ENCODE measurements around the gene MEI1. TPM values are rescaled to one million over a fixed set of nuclear protein-coding genes. Genes with fewer than 3 reads are reported as not detected.

MEI1 gene
- total and polyA plus RNA-seq, 2 experiments from 2014 or later, result 0.18 TPM; not detected in 1

- peaks cover 44% of the 10 kb centered on the region for H3K79me2 ChIP-seq
- WGBS (ENCODE audit: low lambda C conversion rate, missing lambda C conversion rate), result 2% methylated on average over 52 of the region's 52 CpGs
- H3K36me3 ChIP-seq (replicated peaks; ENCODE audit: insufficient read depth, low read depth), result no peaks in the 10 kb centered on the region
- H3K27ac ChIP-seq, result peak within 1 kb of the TSS; percentile 78
- peak within 1 kb of the TSS; percentile 97 for H3K4me2 ChIP-seq
- H4K20me1 ChIP-seq (ENCODE audit: insufficient read depth, poor library complexity, severe bottlenecking), result no peaks in the 10 kb centered on the region
- H3K9me3 ChIP-seq (ENCODE audit: low read depth), result no peaks in the 10 kb centered on the region
- TF ChIP-seq EZH2 (IDR thresholded peaks at IDR 0.05; ENCODE audit: borderline replicate concordance), result no peak
- no peak for TF ChIP-seq CTCF (IDR thresholded peaks at IDR 0.05; ENCODE audit: poor library complexity)
- no peak for TF ChIP-seq EZH2phosphoT487 (IDR thresholded peaks at IDR 0.05; ENCODE audit: low read depth, severe bottlenecking, unreplicated experiment)
- H3K4me1 ChIP-seq (ENCODE audit: insufficient read depth), result peaks cover 17% of the 10 kb centered on the region
- H3K4me3 ChIP-seq, result peak within 1 kb of the TSS; percentile 61
- DNase-seq (ENCODE audit: low spot score), result peak; percentile 94
- H2AFZ ChIP-seq, result peak within 1 kb of the TSS; percentile 89
- H3K9me2 ChIP-seq (replicated peaks; ENCODE audit: insufficient read depth), result no peaks in the 10 kb centered on the region
- H3K27me3 ChIP-seq, result no peaks in the 10 kb centered on the region
These were observed 101.2 kb downstream of the MEI1 start, which contains the start of gene CCDC134 for GRCh38 chr22:41800348-41801146. Gene CCDC134 (plus strand): TSS chr22:41800679. CDS start chr22:41808891, 8,212 bp downstream.

- peak overlapping the region; percentile 61 for H3K4me3 ChIP-seq
- H3K9me3 ChIP-seq (ENCODE audit: low read depth), result no peaks in the 10 kb centered on the region
- TF ChIP-seq EZH2 (IDR thresholded peaks at IDR 0.05; ENCODE audit: borderline replicate concordance), result no peak
- no peak for TF ChIP-seq EZH2phosphoT487 (IDR thresholded peaks at IDR 0.05; ENCODE audit: low read depth, severe bottlenecking, unreplicated experiment)
- TF ChIP-seq CTCF (IDR thresholded peaks at IDR 0.05; ENCODE audit: poor library complexity), result no peak
- H3K4me1 ChIP-seq (ENCODE audit: insufficient read depth), result peaks cover 17% of the 10 kb centered on the region
- H3K27me3 ChIP-seq, result no peaks in the 10 kb centered on the region
- DNase-seq (ENCODE audit: low spot score), result no peak
- H2AFZ ChIP-seq, result peak overlapping the region; percentile 77
- H3K27ac ChIP-seq, result peak overlapping the region; percentile 78
- H3K9me2 ChIP-seq (replicated peaks; ENCODE audit: insufficient read depth), result no peaks in the 10 kb centered on the region
- no peaks in the 10 kb centered on the region for H4K20me1 ChIP-seq (ENCODE audit: insufficient read depth, poor library complexity, severe bottlenecking)
- no peaks in the 10 kb centered on the region for H3K36me3 ChIP-seq (replicated peaks; ENCODE audit: insufficient read depth, low read depth)
- H3K4me2 ChIP-seq, result peak overlapping the region; percentile 97
- WGBS (ENCODE audit: low lambda C conversion rate, missing lambda C conversion rate), result 33% methylated on average over 4 of the region's 4 CpGs
- peaks cover 51% of the 10 kb centered on the region for H3K79me2 ChIP-seq
These were observed 102.0 kb downstream of the MEI1 start for GRCh38 chr22:41801147-41801819.

GRCh38 chr22:41801886-41802285 lies 102.6 kb downstream of the MEI1 start:
- DNase-seq (ENCODE audit: low spot score), result no peak
- Histone ChIP-seq H4K20me1 (ENCODE audit: insufficient read depth, poor library complexity, severe bottlenecking) (no peaks in the 10 kb centered on the region), H3K27ac (no peak overlapping the region), H3K9me2 (replicated peaks; ENCODE audit: insufficient read depth) (no peaks in the 10 kb centered on the region), H3K27me3 (no peaks in the 10 kb centered on the region), H3K4me2 (peak overlapping the region; percentile 97), H3K4me1 (ENCODE audit: insufficient read depth) (peaks cover 17% of the 10 kb centered on the region), H3K36me3 (replicated peaks; ENCODE audit: insufficient read depth, low read depth) (no peaks in the 10 kb centered on the region), H3K9me3 (ENCODE audit: low read depth) (no peaks in the 10 kb centered on the region), H2AFZ (no peak overlapping the region), H3K4me3 (peak overlapping the region; percentile 61), H3K79me2 (peaks cover 57% of the 10 kb centered on the region)
- TF ChIP-seq CTCF (IDR thresholded peaks at IDR 0.05; ENCODE audit: poor library complexity), result no peak
- TF ChIP-seq EZH2 (IDR thresholded peaks at IDR 0.05; ENCODE audit: borderline replicate concordance), result no peak
- TF ChIP-seq EZH2phosphoT487 (IDR thresholded peaks at IDR 0.05; ENCODE audit: low read depth, severe bottlenecking, unreplicated experiment), result no peak
- WGBS (ENCODE audit: low lambda C conversion rate, missing lambda C conversion rate), result 80% methylated on average over 2 of the region's 2 CpGs
